Measurements from ENCODE around the gene NTMT2.
"Not testable (repeated sequence)": the region's sequence is repeated elsewhere in the genome, so short reads cannot be mapped to it uniquely, and the experiment has no call there.

Gene NTMT2

GRCh38 chr1:170146720-170147263 lies 1.0 kb downstream of the NTMT2 start:
- H3K4me1 Mint-ChIP-seq: no peaks in the 10 kb centered on the region
- H3K36me3 Mint-ChIP-seq: no peaks in the 10 kb centered on the region
- H3K27ac Mint-ChIP-seq: no peak overlapping the region
- peaks cover 12% of the 10 kb centered on the region for H3K9me3 Mint-ChIP-seq
- H3K27me3 Mint-ChIP-seq: peaks cover 13% of the 10 kb centered on the region
- no peak overlapping the region for H3K4me3 Mint-ChIP-seq
- no peak for ATAC-seq

- H3K27me3 Mint-ChIP-seq: peaks cover 12% of the 10 kb centered on the region
- no peak overlapping the region for H3K4me3 Mint-ChIP-seq
- no peaks in the 10 kb centered on the region for H3K4me1 Mint-ChIP-seq
- H3K36me3 Mint-ChIP-seq: no peaks in the 10 kb centered on the region
- H3K9me3 Mint-ChIP-seq: peaks cover 14% of the 10 kb centered on the region
- ATAC-seq: no peak
- no peak overlapping the region for H3K27ac Mint-ChIP-seq
These were observed 3.5 kb downstream of the NTMT2 start for GRCh38 chr1:170149241-170149640.

GRCh38 chr1:170150016-170150415 lies 4.3 kb downstream of the NTMT2 start:
- Mint-ChIP-seq H3K9me3 (peaks cover 7% of the 10 kb centered on the region), H3K36me3 (no peaks in the 10 kb centered on the region), H3K4me3 (no peak overlapping the region), H3K27me3 (peaks cover 4% of the 10 kb centered on the region), H3K4me1 (no peaks in the 10 kb centered on the region), H3K27ac (no peak overlapping the region)
- no peak for ATAC-seq

GRCh38 chr1:170150921-170151320 lies 5.2 kb downstream of the NTMT2 start:
- no peak overlapping the region for H3K27ac Mint-ChIP-seq
- no peak for ATAC-seq
- peaks cover 6% of the 10 kb centered on the region for H3K9me3 Mint-ChIP-seq
- no peaks in the 10 kb centered on the region for H3K27me3 Mint-ChIP-seq
- H3K36me3 Mint-ChIP-seq: no peaks in the 10 kb centered on the region
- no peak overlapping the region for H3K4me3 Mint-ChIP-seq
- no peaks in the 10 kb centered on the region for H3K4me1 Mint-ChIP-seq

GRCh38 chr1:170153417-170153816 lies 7.7 kb downstream of the NTMT2 start:
- Mint-ChIP-seq H3K36me3 (no peaks in the 10 kb centered on the region), H3K27me3 (no peaks in the 10 kb centered on the region)

GRCh38 chr1:170155055-170155454 lies 9.3 kb downstream of the NTMT2 start:
- H3K4me1 Mint-ChIP-seq: no peaks in the 10 kb centered on the region
- H3K36me3 Mint-ChIP-seq: no peaks in the 10 kb centered on the region
- H3K4me3 Mint-ChIP-seq: no peak overlapping the region
- H3K9me3 Mint-ChIP-seq: peaks cover 6% of the 10 kb centered on the region
- no peak overlapping the region for H3K27ac Mint-ChIP-seq
- ATAC-seq: no peak
- H3K27me3 Mint-ChIP-seq: peaks cover 8% of the 10 kb centered on the region

More at GRCh38 chr1:170153417-170153816, 7.7 kb downstream of the NTMT2 start:
- Mint-ChIP-seq H3K4me1 (no peaks in the 10 kb centered on the region), H3K4me3 (no peak overlapping the region), H3K9me3 (peaks cover 6% of the 10 kb centered on the region), H3K27ac (no peak overlapping the region)
- ATAC-seq: no peak

GRCh38 chr1:170156594-170156993 lies 10.8 kb downstream of the NTMT2 start:
- H3K9me3 Mint-ChIP-seq: peaks cover 6% of the 10 kb centered on the region
- peaks cover 8% of the 10 kb centered on the region for H3K27me3 Mint-ChIP-seq
- H3K4me1 Mint-ChIP-seq: no peaks in the 10 kb centered on the region
- H3K4me3 Mint-ChIP-seq: no peak overlapping the region
- H3K27ac Mint-ChIP-seq: no peak overlapping the region
- H3K36me3 Mint-ChIP-seq: no peaks in the 10 kb centered on the region
- no peak for ATAC-seq

- Mint-ChIP-seq H3K4me3 (no peak overlapping the region), H3K4me1 (no peaks in the 10 kb centered on the region), H3K36me3 (no peaks in the 10 kb centered on the region), H3K27me3 (peaks cover 8% of the 10 kb centered on the region), H3K9me3 (peaks cover 6% of the 10 kb centered on the region), H3K27ac (no peak overlapping the region)
- ATAC-seq: no peak
These were observed 12.1 kb downstream of the NTMT2 start for GRCh38 chr1:170157820-170158219.

GRCh38 chr1:170162459-170163246 lies 16.9 kb downstream of the NTMT2 start:
- ATAC-seq: no peak
- H3K9me3 Mint-ChIP-seq: no peaks in the 10 kb centered on the region
- peaks cover 8% of the 10 kb centered on the region for H3K27me3 Mint-ChIP-seq
- H3K36me3 Mint-ChIP-seq: no peaks in the 10 kb centered on the region
- no peak overlapping the region for H3K4me3 Mint-ChIP-seq
- no peak overlapping the region for H3K27ac Mint-ChIP-seq
- H3K4me1 Mint-ChIP-seq: no peaks in the 10 kb centered on the region

GRCh38 chr1:170164103-170164763 lies 18.5 kb downstream of the NTMT2 start:
- Mint-ChIP-seq H3K36me3 (no peaks in the 10 kb centered on the region), H3K4me3 (no peak overlapping the region), H3K4me1 (no peaks in the 10 kb centered on the region), H3K27me3 (peaks cover 5% of the 10 kb centered on the region), H3K9me3 (no peaks in the 10 kb centered on the region), H3K27ac (no peak overlapping the region)
- ATAC-seq: no peak

- Mint-ChIP-seq H3K27me3 (no peaks in the 10 kb centered on the region), H3K27ac (no peak overlapping the region), H3K4me1 (no peaks in the 10 kb centered on the region), H3K9me3 (peaks cover 11% of the 10 kb centered on the region), H3K4me3 (no peak overlapping the region), H3K36me3 (no peaks in the 10 kb centered on the region)
- no peak for ATAC-seq
These were observed 20.9 kb downstream of the NTMT2 start for GRCh38 chr1:170166518-170167180.

- peaks cover 12% of the 10 kb centered on the region for H3K27me3 Mint-ChIP-seq
- H3K27ac Mint-ChIP-seq: no peak overlapping the region
- H3K4me3 Mint-ChIP-seq: no peak overlapping the region
- H3K4me1 Mint-ChIP-seq: no peaks in the 10 kb centered on the region
- ATAC-seq: no peak
- H3K9me3 Mint-ChIP-seq: peaks cover 15% of the 10 kb centered on the region
- H3K36me3 Mint-ChIP-seq: no peaks in the 10 kb centered on the region
These were observed 22.5 kb downstream of the NTMT2 start for GRCh38 chr1:170168265-170168664.

GRCh38 chr1:170170513-170170912 lies 24.8 kb downstream of the NTMT2 start:
- ATAC-seq, H3K4me3 Mint-ChIP-seq, H3K36me3 Mint-ChIP-seq, H3K27ac Mint-ChIP-seq, H3K4me1 Mint-ChIP-seq: not testable (repeated sequence)
- H3K9me3 Mint-ChIP-seq: peaks cover 15% of the 10 kb centered on the region
- peaks cover 25% of the 10 kb centered on the region for H3K27me3 Mint-ChIP-seq

- ATAC-seq: no peak
- H3K4me3 Mint-ChIP-seq: no peak overlapping the region
- H3K36me3 Mint-ChIP-seq: no peaks in the 10 kb centered on the region
- no peak overlapping the region for H3K27ac Mint-ChIP-seq
- peaks cover 25% of the 10 kb centered on the region for H3K27me3 Mint-ChIP-seq
- H3K4me1 Mint-ChIP-seq: no peaks in the 10 kb centered on the region
- H3K9me3 Mint-ChIP-seq: peaks cover 15% of the 10 kb centered on the region
These were observed 28.6 kb downstream of the NTMT2 start for GRCh38 chr1:170174395-170174794.

- Mint-ChIP-seq H3K4me3 (no peak overlapping the region), H3K9me3 (peaks cover 15% of the 10 kb centered on the region), H3K4me1 (no peaks in the 10 kb centered on the region), H3K27me3 (peaks cover 25% of the 10 kb centered on the region), H3K27ac (no peak overlapping the region), H3K36me3 (no peaks in the 10 kb centered on the region)
- no peak for ATAC-seq
These were observed 29.3 kb downstream of the NTMT2 start for GRCh38 chr1:170175041-170175440.
